Fibroblast of pulmonary artery (primary cell): ENCODE measurements around the gene MRPS23.

Experiments
- DNase-seq: peaks from one replicate; pipeline ENCODE4 v3.0.0-alpha.2; 2010; ENCODE audit warnings: low read depth
- H3K4me3 ChIP-seq: replicated peaks from 2 replicates; pipeline ENCODE4 v1.5.1; 2011; ENCODE audit warnings: low read depth, mild to moderate bottlenecking, control low read depth, low read length, moderate library complexity
- CTCF ChIP-seq: IDR thresholded peaks from 2 replicates; pipeline ENCODE4 v1.5.1; 2011; ENCODE audit warnings: mild to moderate bottlenecking, control low read depth, low read length, inconsistent platforms; ENCODE audit errors: missing control alignments

Gene MRPS23

GRCh38 chr17:57877803-57878377, 28.0 kb upstream of the MRPS23 start:
- H3K4me3 ChIP-seq, result no peak overlapping the region
- TF ChIP-seq CTCF, result no peak
- no peak for DNase-seq

- no peak overlapping the region for H3K4me3 ChIP-seq
- no peak for TF ChIP-seq CTCF
- DNase-seq, result no peak
Observed at GRCh38 chr17:57876866-57877237, 27.0 kb upstream of the MRPS23 start.

DNA sequence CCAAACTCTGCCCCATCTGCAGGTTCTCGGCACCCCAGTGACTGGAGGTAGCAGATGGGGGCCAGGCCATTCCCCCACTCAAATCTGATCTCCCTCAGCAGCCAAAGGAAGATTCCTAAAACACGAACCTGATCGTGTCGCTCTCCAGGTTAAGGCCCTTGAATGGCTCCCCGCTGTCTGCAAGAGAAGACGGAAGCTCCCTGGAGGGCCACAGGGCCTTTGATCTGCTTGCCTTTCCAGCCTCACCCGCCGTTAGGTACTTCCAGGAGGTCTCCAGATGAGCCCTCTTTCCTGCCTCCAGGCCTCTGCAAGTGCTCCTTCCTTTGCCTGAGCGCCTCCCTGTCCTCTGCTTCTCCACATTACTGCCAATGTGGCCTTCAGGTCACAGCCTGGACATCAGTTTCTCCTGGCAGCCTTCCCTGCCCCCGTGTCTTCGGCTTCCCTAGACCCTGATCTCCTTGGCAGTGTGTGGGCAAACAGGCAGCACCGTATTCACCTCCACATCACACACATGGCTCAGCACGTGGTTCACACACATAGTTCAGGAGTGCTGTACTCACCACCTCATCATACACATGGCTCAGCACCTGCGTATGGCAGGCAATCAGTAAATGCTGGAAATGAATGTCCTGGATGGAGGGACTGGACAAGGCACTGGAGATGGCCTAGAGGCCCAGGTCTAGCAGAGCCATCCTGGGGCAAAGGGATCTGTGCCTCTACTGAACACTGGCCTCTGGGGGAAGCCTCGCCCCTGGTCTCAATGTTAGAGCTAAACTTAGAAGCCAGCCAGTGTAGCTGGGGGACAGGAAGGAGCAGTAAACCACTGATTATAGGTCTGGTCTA, 26.4 kb upstream of the MRPS23 start:
- no peak overlapping the region for H3K4me3 ChIP-seq
- DNase-seq, result no peak
- TF ChIP-seq CTCF, result no peak

DNA sequence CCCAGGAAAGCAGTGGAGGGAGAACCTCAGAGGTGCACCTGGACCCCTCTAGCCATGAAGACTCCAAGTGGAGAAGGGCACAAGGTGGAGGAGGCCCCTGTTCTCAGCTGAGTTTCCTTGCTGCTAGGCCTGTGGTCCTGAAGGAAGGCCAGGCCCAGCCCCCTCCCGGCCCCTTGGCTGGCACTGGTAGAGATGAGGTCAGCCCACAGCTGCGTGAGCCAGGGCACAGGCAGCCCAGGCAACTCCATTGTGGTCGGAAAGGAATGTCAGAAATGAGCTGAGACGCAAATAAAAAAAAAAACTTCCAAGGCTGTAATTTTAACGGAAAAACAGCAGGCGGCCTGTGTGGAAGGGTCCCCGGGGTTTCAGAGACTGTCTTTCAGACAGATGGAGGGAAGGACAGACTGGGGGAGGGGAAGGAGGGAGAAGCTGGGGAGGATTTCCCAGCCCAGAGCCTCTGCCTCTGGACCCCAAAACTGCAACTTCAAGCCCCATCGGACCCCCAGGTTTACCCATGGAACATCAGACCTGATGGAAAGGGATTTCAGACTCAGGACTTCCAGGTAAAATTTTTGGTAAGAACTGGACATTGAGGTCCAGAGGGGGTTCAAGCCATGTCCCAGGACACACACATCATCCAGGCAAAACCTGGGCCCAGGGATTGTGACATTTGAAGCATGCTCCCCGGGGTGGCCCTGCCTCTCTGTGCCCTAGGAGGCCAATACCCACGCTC, 25.6 kb upstream of the MRPS23 start:
- TF ChIP-seq CTCF, result peak; percentile 72
- DNase-seq, result peak; percentile 98
- peak overlapping the region; percentile 3 for H3K4me3 ChIP-seq

- H3K4me3 ChIP-seq, result peak overlapping the region; percentile 3
- peak; percentile 87 for DNase-seq
- no peak for TF ChIP-seq CTCF
Observed at GRCh38 chr17:57874434-57875289, 24.8 kb upstream of the MRPS23 start.

GRCh38 chr17:57874058-57874419, 24.2 kb upstream of the MRPS23 start:
- H3K4me3 ChIP-seq, result no peak overlapping the region
- no peak for TF ChIP-seq CTCF
- DNase-seq, result no peak
